BLaER1 (cell line): ENCODE results near the gene ZNF766.
"Not testable (repeated sequence)": the region's sequence is repeated elsewhere in the genome, so short reads cannot be mapped to it uniquely, and the experiment has no call there.

ENCODE experiments used
- H3K27ac ChIP-seq: shearing (Covaris generic); formaldehyde crosslinking; 2 replicates; pipeline ENCODE4 v1.8.1; 2022
- H3K27me3 ChIP-seq: shearing (Covaris generic); formaldehyde crosslinking; 2 replicates; pipeline ENCODE4 v1.8.1; 2022
- H3K36me3 ChIP-seq: shearing (Covaris generic); formaldehyde crosslinking; 2 replicates; pipeline ENCODE4 v1.8.1; 2022
- H3K4me1 ChIP-seq: shearing (Covaris generic); formaldehyde crosslinking; 2 replicates; pipeline ENCODE4 v1.8.1; 2022
- H3K4me2 ChIP-seq: shearing (Covaris generic); formaldehyde crosslinking; 2 replicates; pipeline ENCODE4 v1.8.1; 2022
- H3K4me3 ChIP-seq: shearing (Covaris generic); formaldehyde crosslinking; 2 replicates; pipeline ENCODE4 v1.8.1; 2022
- H3K9ac ChIP-seq: shearing (Covaris generic); formaldehyde crosslinking; 2 replicates; pipeline ENCODE4 v1.8.1; 2022
- H3K9me3 ChIP-seq: shearing (Covaris generic); formaldehyde crosslinking; 2 replicates; pipeline ENCODE4 v1.8.1; 2022
- H4K20me1 ChIP-seq: shearing (Covaris generic); formaldehyde crosslinking; 2 replicates; pipeline ENCODE4 v1.8.1; 2022
- Cebpa-rat ChIP-seq: shearing (Covaris generic); IDR thresholded peaks from 2 replicates; pipeline ENCODE4 v1.8.1; 2022

ZNF766 gene

DNA sequence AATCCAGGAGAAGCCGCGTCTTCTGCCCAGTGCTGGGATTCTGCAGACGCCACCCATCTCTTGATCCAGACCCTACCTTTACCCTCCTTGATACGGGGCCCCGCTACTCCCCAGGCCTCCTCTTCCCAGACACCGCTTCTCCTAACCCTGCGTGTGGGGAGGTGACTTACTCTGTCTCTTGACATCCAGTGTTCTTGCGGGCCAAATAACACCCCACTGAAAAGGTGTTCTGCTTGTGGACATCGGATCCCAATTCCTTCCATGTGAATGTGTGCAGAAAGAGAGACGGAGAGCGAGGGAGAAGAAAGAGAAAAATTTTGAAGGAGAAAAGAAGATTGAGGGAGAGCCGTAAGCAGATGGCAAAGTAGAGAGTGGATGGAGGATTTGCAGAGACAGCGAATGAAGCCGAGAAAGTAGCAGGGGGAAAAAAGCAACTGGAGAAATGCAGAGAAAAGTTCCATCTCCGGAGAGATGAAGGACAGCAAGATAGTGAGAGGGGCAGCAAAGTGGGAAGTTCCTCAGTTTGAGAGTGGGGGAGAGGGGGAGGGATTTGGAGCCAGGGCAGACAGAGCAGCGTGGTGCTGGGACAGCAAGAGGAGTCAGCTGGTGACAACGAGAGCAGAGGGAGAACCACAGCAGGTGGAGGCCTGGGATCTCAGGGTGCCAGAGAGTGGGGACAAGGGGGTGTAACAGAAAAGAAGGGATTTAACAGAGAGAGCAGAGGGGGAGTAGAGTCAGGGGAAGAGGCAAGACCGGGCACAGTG, 28.4 kb downstream of the ZNF766 start:
- peaks cover 48% of the 10 kb centered on the region for H3K9me3 ChIP-seq
- peak overlapping the region; percentile 98 for H3K27ac ChIP-seq

DNA sequence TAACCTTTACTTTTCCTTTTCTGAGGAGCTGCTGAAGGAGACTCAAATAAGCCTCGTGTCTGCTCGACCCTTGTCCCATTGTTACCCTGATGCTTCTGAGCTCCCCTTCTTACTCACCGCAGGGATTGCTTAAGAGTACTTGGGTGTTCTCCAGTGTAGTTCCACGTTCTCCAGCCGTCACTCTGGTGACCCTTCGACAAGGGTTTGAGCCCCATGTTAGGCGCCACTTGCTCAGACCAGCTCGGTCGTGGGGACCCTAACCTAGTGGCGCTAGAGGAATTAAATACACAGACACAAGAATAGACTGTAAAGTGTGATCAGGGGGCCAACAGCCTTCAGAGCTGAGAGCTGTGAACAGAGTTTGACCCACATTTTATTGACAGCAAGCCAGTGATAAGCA, 37.9 kb downstream of the ZNF766 start:
- no peak overlapping the region for H3K9ac ChIP-seq
- H3K36me3 ChIP-seq = peaks cover 100% of the 10 kb centered on the region
- H4K20me1 ChIP-seq = no peaks in the 10 kb centered on the region
- no peak for TF ChIP-seq Cebpa-rat
- no peaks in the 10 kb centered on the region for H3K27me3 ChIP-seq
- no peak overlapping the region for H3K27ac ChIP-seq
- H3K4me1 ChIP-seq = no peaks in the 10 kb centered on the region
- no peak overlapping the region for H3K4me2 ChIP-seq
- peaks cover 100% of the 10 kb centered on the region for H3K9me3 ChIP-seq
- H3K4me3 ChIP-seq = peak overlapping the region; percentile 45

More for the DNA sequence above, 28.4 kb downstream of the ZNF766 start:
- H3K27me3 ChIP-seq = no peaks in the 10 kb centered on the region
- H3K4me1 ChIP-seq = peaks cover 17% of the 10 kb centered on the region
- no peak for TF ChIP-seq Cebpa-rat
- H3K4me3 ChIP-seq = peak overlapping the region; percentile 82
- peak overlapping the region; percentile 85 for H3K4me2 ChIP-seq
- peak overlapping the region; percentile 98 for H3K9ac ChIP-seq
- peaks cover 58% of the 10 kb centered on the region for H3K36me3 ChIP-seq
- peaks cover 6% of the 10 kb centered on the region; the same call in 1 of the 2 replicates for H4K20me1 ChIP-seq

GRCh38 chr19:52322429-52322828, 53.0 kb downstream of the ZNF766 start:
- Histone ChIP-seq H3K4me1 (no peaks in the 10 kb centered on the region), H3K4me2 (no peak overlapping the region), H3K36me3 (peaks cover 88% of the 10 kb centered on the region), H4K20me1 (no peaks in the 10 kb centered on the region), H3K4me3 (peak overlapping the region; percentile 49), H3K27ac (no peak overlapping the region), H3K27me3 (no peaks in the 10 kb centered on the region), H3K9me3 (peaks cover 100% of the 10 kb centered on the region), H3K9ac (no peak overlapping the region)
- no peak for TF ChIP-seq Cebpa-rat

GRCh38 chr19:52331757-52332156, 62.4 kb downstream of the ZNF766 start:
- H3K27me3 ChIP-seq = no peaks in the 10 kb centered on the region
- H3K9ac ChIP-seq = no peak overlapping the region
- no peak overlapping the region for H3K4me2 ChIP-seq
- H3K27ac ChIP-seq = no peak overlapping the region
- H3K4me1 ChIP-seq = no peaks in the 10 kb centered on the region
- H3K4me3 ChIP-seq = no peak overlapping the region
- H3K36me3 ChIP-seq = peaks cover 36% of the 10 kb centered on the region
- H3K9me3 ChIP-seq = peaks cover 90% of the 10 kb centered on the region
- H4K20me1 ChIP-seq = no peaks in the 10 kb centered on the region
- no peak for TF ChIP-seq Cebpa-rat

DNA sequence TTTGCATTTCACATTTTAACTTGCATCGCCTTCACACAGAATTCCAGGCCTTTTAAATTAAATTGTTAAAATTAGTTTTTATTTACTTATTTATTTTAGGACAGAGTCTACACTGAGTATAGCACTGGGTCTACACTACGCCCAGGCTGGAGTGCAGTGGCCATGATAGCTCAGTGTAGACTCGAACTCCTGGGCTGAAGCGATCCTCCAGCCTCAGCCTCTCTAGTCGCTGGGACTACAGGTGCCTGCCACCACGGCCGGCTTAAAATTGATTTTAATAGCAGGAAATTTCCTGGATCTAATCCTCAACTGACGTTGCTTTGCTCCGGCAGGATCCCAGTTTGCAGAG, 66.4 kb downstream of the ZNF766 start:
- peaks cover 13% of the 10 kb centered on the region for H3K4me1 ChIP-seq
- 0 out of 2 replicates have a peak overlapping the region, but pooled peaks have one; percentile 98 for H3K9ac ChIP-seq
- TF ChIP-seq Cebpa-rat = no peak
- peaks cover 51% of the 10 kb centered on the region for H3K9me3 ChIP-seq
- no peaks in the 10 kb centered on the region for H4K20me1 ChIP-seq
- H3K4me3 ChIP-seq = peak overlapping the region; percentile 92
- H3K36me3 ChIP-seq = peaks cover 59% of the 10 kb centered on the region
- peak overlapping the region; percentile 97 for H3K27ac ChIP-seq
- no peaks in the 10 kb centered on the region for H3K27me3 ChIP-seq
- H3K4me2 ChIP-seq = peak overlapping the region; percentile 34; the same call in 1 of the 2 replicates

GRCh38 chr19:52336117-52336790, 66.9 kb downstream of the ZNF766 start, which contains the start of gene ZNF610:
Gene ZNF610, plus strand, starts transcription at chr19:52336243. Its CDS starts 12,930 bp downstream, at chr19:52349173.
- no peaks in the 10 kb centered on the region for H3K27me3 ChIP-seq
- peaks cover 56% of the 10 kb centered on the region for H3K36me3 ChIP-seq
- TF ChIP-seq Cebpa-rat = no peak
- peak within 1 kb of the TSS; percentile 92 for H3K4me3 ChIP-seq
- H3K9me3 ChIP-seq = peaks cover 46% of the 10 kb centered on the region
- peak within 1 kb of the TSS; percentile 97 for H3K27ac ChIP-seq
- H4K20me1 ChIP-seq = no peaks in the 10 kb centered on the region
- H3K4me1 ChIP-seq = peaks cover 13% of the 10 kb centered on the region
- H3K4me2 ChIP-seq = peak within 1 kb of the TSS; percentile 88
- peak within 1 kb of the TSS; percentile 98 for H3K9ac ChIP-seq

DNA sequence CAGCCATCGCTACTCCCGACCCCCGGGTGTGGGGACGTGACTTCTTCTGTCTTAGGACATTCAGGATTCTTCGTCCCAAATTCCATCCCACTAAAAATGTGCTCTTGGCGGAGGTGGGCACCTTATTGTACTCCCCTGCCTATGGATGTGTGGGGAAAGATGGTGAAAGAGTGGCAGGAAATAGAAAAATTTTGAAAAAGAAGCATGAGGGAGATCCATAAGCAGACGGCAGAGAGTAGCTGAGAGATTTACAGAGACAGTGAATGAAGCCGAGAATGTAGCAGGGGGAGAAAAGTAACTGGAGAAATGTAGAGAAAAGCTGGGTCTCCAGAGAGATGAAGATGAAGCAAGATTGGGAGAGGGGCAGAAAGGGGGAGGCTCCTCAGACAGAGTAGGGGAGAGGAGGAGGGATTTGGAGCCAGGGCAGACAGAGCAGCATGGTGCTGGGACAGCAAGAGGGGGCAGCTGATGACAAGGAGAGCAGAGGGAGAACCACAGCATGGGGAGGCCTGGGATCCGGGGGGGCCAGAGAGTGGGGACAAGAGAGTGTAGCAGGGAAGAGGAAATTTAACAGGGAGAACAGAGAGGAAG, 67.5 kb downstream of the ZNF766 start:
- 0 out of 2 replicates have a peak, but pooled peaks have one; percentile 47 for TF ChIP-seq Cebpa-rat
- Histone ChIP-seq H3K9me3 (peaks cover 39% of the 10 kb centered on the region), H3K4me1 (peaks cover 13% of the 10 kb centered on the region), H3K27me3 (no peaks in the 10 kb centered on the region), H4K20me1 (no peaks in the 10 kb centered on the region), H3K27ac (peak overlapping the region; percentile 97), H3K9ac (peak overlapping the region; percentile 98), H3K36me3 (peaks cover 58% of the 10 kb centered on the region), H3K4me3 (peak overlapping the region; percentile 92), H3K4me2 (peak overlapping the region; percentile 88)

DNA sequence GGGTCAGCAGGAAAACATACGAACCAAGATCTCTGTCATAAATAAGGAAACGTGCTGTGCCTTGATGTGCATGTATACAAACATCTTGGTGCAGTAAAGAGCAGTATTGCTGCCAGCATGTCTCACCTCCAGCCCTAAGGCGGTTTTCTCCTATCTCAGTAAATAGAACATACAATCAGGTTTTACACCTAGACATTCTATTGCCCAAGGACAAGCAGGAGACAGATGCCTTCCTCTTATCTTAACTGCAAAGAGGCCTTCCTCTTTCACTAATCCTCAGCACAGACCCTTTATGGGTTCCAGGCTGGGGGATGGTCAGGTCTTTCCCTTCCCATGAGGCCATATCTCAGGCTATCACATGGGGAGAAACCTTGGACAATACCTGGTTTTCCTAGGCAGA, 69.6 kb downstream of the ZNF766 start:
- Histone ChIP-seq H3K9me3 (peaks cover 18% of the 10 kb centered on the region), H3K36me3 (peaks cover 61% of the 10 kb centered on the region), H3K4me1 (peaks cover 13% of the 10 kb centered on the region)
- not testable (repeated sequence) for H3K27ac ChIP-seq, H4K20me1 ChIP-seq, H3K27me3 ChIP-seq, H3K4me2 ChIP-seq, H3K9ac ChIP-seq, H3K4me3 ChIP-seq

- Histone ChIP-seq H3K27ac (no peak overlapping the region), H3K9me3 (peaks cover 10% of the 10 kb centered on the region; the same call in 1 of the 2 replicates)
Measured at GRCh38 chr19:52343548-52343947, 74.2 kb downstream of the ZNF766 start.

GRCh38 chr19:52345162-52345561, 75.8 kb downstream of the ZNF766 start:
- Histone ChIP-seq H3K36me3 (peaks cover 88% of the 10 kb centered on the region), H3K9me3 (peaks cover 10% of the 10 kb centered on the region; the same call in 1 of the 2 replicates), H4K20me1 (no peaks in the 10 kb centered on the region), H3K9ac (no peak overlapping the region), H3K4me3 (no peak overlapping the region), H3K4me2 (no peak overlapping the region), H3K27me3 (no peaks in the 10 kb centered on the region), H3K4me1 (no peaks in the 10 kb centered on the region), H3K27ac (no peak overlapping the region)
- no peak for TF ChIP-seq Cebpa-rat

More at GRCh38 chr19:52343548-52343947, 74.2 kb downstream of the ZNF766 start:
- H3K4me1 ChIP-seq = no peaks in the 10 kb centered on the region
- H3K4me2 ChIP-seq = no peak overlapping the region
- no peak overlapping the region for H3K9ac ChIP-seq
- H4K20me1 ChIP-seq = no peaks in the 10 kb centered on the region
- no peak for TF ChIP-seq Cebpa-rat
- no peaks in the 10 kb centered on the region for H3K27me3 ChIP-seq
- H3K4me3 ChIP-seq = no peak overlapping the region
- peaks cover 88% of the 10 kb centered on the region for H3K36me3 ChIP-seq
